Activated CD4-positive, alpha-beta T cell treated with anti-CD3 and anti-CD28 coated beads, Interleukin-2, Interleukin-4, amounts not matched to agents 100 ng/mL and 50 ng/mL, durations not matched to agents 16 hours and 8 hours (primary cell): ENCODE results near the gene HAO2.
"Not testable (repeated sequence)": the region's sequence is repeated elsewhere in the genome, so short reads cannot be mapped to it uniquely, and the experiment has no call there.

ENCODE experiments used
- DNase-seq: peaks from one replicate; pipeline ENCODE4 v3.0.0-alpha.2; 2020; ENCODE audit warnings: low spot score

The HAO2 gene

GRCh38 chr1:119345398-119345797 lies 23.2 kb upstream of the HAO2 start:
- no peak for DNase-seq

GRCh38 chr1:119347858-119348257 lies 20.7 kb upstream of the HAO2 start:
- peak; percentile 6 for DNase-seq

GRCh38 chr1:119348941-119349340 lies 19.6 kb upstream of the HAO2 start:
- no peak for DNase-seq

- not testable (repeated sequence) for DNase-seq
These were observed 17.7 kb upstream of the HAO2 start for GRCh38 chr1:119350866-119351265.

GRCh38 chr1:119351997-119352396 lies 16.6 kb upstream of the HAO2 start:
- DNase-seq: no peak

GRCh38 chr1:119353836-119354235 lies 14.7 kb upstream of the HAO2 start:
- no peak for DNase-seq

GRCh38 chr1:119358636-119359035 lies 9.9 kb upstream of the HAO2 start:
- DNase-seq: no peak

GRCh38 chr1:119359730-119360129 lies 8.9 kb upstream of the HAO2 start:
- no peak for DNase-seq

GRCh38 chr1:119361205-119361604 lies 7.4 kb upstream of the HAO2 start:
- no peak for DNase-seq

- no peak for DNase-seq
These were observed 6.8 kb upstream of the HAO2 start for GRCh38 chr1:119361620-119362344.

- no peak for DNase-seq
These were observed 5.4 kb upstream of the HAO2 start for GRCh38 chr1:119363162-119363561.

- no peak for DNase-seq
These were observed 3.9 kb upstream of the HAO2 start for GRCh38 chr1:119364640-119365039.

GRCh38 chr1:119366424-119366823 lies 2.2 kb upstream of the HAO2 start:
- DNase-seq: no peak

GRCh38 chr1:119367432-119368124 lies 1.0 kb upstream of the HAO2 start:
- peak; percentile 9 for DNase-seq

- DNase-seq: no peak
These were observed 2.2 kb downstream of the HAO2 start for GRCh38 chr1:119370748-119371147.

GRCh38 chr1:119371815-119372214 lies 3.2 kb downstream of the HAO2 start:
- DNase-seq: no peak

GRCh38 chr1:119372503-119373086 lies 4.0 kb downstream of the HAO2 start:
- DNase-seq: no peak

GRCh38 chr1:119373465-119373864 lies 4.9 kb downstream of the HAO2 start:
- DNase-seq: no peak

GRCh38 chr1:119374208-119374874 lies 5.8 kb downstream of the HAO2 start:
- DNase-seq: no peak

- DNase-seq: no peak
These were observed 6.8 kb downstream of the HAO2 start for GRCh38 chr1:119375366-119375765.

- DNase-seq: no peak
These were observed 8.0 kb downstream of the HAO2 start for GRCh38 chr1:119376594-119376993.

GRCh38 chr1:119377594-119377993 lies 9.0 kb downstream of the HAO2 start:
- DNase-seq: not testable (repeated sequence)

- no peak for DNase-seq
These were observed 10.5 kb downstream of the HAO2 start for GRCh38 chr1:119379117-119379516.
